ENCODE results near the gene IGSF23.

DNA sequence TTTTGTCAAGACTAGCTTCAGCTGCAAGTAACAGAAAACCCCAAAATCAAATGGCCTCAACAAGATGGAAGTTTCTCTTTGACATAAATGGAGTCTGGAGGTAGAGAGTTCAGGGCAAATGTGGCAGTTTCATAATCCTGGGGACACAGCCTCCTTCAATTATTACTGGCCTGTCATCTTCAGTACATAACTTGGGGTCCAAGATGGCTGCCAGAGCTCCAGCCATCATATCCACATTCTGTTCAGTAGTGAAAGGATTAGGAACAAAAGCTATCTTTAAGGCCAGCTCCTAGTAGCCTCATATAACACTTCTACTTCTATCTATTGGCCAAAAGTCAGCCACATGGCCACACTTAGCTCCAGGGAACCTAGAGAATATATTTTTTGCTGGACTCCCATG, 15.0 kb upstream of the IGSF23 start:
- TF ChIP-seq EP300 (IDR thresholded peaks at IDR 0.05) (no peak), POLR2A (IDR thresholded peaks at IDR 0.05) (no peak)
- TF ChIP-seq, protein P1, sequence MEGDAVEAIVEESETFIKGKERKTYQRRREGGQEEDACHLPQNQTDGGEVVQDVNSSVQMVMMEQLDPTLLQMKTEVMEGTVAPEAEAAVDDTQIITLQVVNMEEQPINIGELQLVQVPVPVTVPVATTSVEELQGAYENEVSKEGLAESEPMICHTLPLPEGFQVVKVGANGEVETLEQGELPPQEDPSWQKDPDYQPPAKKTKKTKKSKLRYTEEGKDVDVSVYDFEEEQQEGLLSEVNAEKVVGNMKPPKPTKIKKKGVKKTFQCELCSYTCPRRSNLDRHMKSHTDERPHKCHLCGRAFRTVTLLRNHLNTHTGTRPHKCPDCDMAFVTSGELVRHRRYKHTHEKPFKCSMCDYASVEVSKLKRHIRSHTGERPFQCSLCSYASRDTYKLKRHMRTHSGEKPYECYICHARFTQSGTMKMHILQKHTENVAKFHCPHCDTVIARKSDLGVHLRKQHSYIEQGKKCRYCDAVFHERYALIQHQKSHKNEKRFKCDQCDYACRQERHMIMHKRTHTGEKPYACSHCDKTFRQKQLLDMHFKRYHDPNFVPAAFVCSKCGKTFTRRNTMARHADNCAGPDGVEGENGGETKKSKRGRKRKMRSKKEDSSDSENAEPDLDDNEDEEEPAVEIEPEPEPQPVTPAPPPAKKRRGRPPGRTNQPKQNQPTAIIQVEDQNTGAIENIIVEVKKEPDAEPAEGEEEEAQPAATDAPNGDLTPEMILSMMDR (IDR thresholded peaks at IDR 0.05): no peak

Data from ovary (tissue), 3 donors.